HL-60 (cell line): ENCODE data around the gene DDX46.

Source experiments
- CTCF ChIP-seq: IDR thresholded peaks from one replicate; pipeline ENCODE4 v1.5.1; 2011; ENCODE audit warnings: low read length, control low read depth, inconsistent platforms; ENCODE audit not compliant: insufficient read depth
- POLR2AphosphoS5 ChIP-seq: IDR thresholded peaks from 2 replicates; pipeline ENCODE4 v1.6.1; 2012; ENCODE audit warnings: low read depth
- REST ChIP-seq: IDR thresholded peaks from 2 replicates; pipeline ENCODE4 v1.6.1; 2012; ENCODE audit warnings: low read depth; ENCODE audit not compliant: insufficient replicate concordance
- SPI1 ChIP-seq: IDR thresholded peaks from 2 replicates; pipeline ENCODE4 v1.6.1; 2012; ENCODE audit warnings: low read depth, mild to moderate bottlenecking, borderline replicate concordance

GRCh38 chr5:134791580-134791979 is 33.0 kb downstream of the DDX46 start:
- no peak for TF ChIP-seq REST
- TF ChIP-seq SPI1: no peak
- TF ChIP-seq CTCF: no peak
- no peak for TF ChIP-seq POLR2AphosphoS5
